Testis (tissue), 2 donors: ENCODE results near the gene LENEP.

Source experiments
- CTCF ChIP-seq, 3 experiments: fragments of 450-650 bp in 2 of 3; fragments of 200-600 bp in 1 of 3; sonication (generic) in 1 of 3; IDR thresholded peaks; one replicate each; pipeline ENCODE4 v1.5.1; 2016 to 2019; ENCODE audit warnings: antibody characterized with exemption in 3 of 3, mild to moderate bottlenecking in 2 of 3, moderate library complexity in 1 of 3
- POLR2A ChIP-seq: fragments of 450-650 bp; IDR thresholded peaks from one replicate; pipeline ENCODE4 v1.6.1; 2017; ENCODE audit warnings: antibody characterized with exemption, mild to moderate bottlenecking, moderate library complexity

GRCh38 chr1:155040358-155041093 is 47.1 kb downstream of the LENEP start:
- TF ChIP-seq CTCF (IDR thresholded peaks at IDR 0.05) (no peak), POLR2A (no peak)
